Activated CD4-positive, alpha-beta T cell treated with anti-CD3 and anti-CD28 coated beads for 24 hours (primary cell): ENCODE results near the gene AGO3.
"Not testable (repeated sequence)": the region's sequence is repeated elsewhere in the genome, so short reads cannot be mapped to it uniquely, and the experiment has no call there.

ENCODE experiments used
- DNase-seq, 2 donors: peaks; one replicate each; pipeline ENCODE4 v3.0.0-alpha.2; 2020; ENCODE audit warnings: low read depth in 2 of 2

AGO3 gene

GRCh38 chr1:35925741-35926140 is 5.2 kb upstream of the AGO3 start:
- DNase-seq = no peak

- DNase-seq = no peak
These were observed 3.4 kb upstream of the AGO3 start for GRCh38 chr1:35927472-35927871.

- no peak for DNase-seq
These were observed 944 bp upstream of the AGO3 start for GRCh38 chr1:35929730-35930592.

GRCh38 chr1:35931446-35932157 is 697 bp downstream of the AGO3 start:
- no peak for DNase-seq

- DNase-seq = no peak
These were observed 1.3 kb downstream of the AGO3 start for GRCh38 chr1:35932158-35932636.

GRCh38 chr1:35932941-35933340 is 2.0 kb downstream of the AGO3 start:
- DNase-seq = no peak

- no peak for DNase-seq
These were observed 4.8 kb downstream of the AGO3 start for GRCh38 chr1:35935442-35936388.

- no peak for DNase-seq
These were observed 5.9 kb downstream of the AGO3 start for GRCh38 chr1:35936838-35937237.

GRCh38 chr1:35939484-35939883 is 8.6 kb downstream of the AGO3 start:
- no peak for DNase-seq

GRCh38 chr1:35945327-35945726 is 14.4 kb downstream of the AGO3 start:
- DNase-seq = no peak

- no peak for DNase-seq
These were observed 16.6 kb downstream of the AGO3 start for GRCh38 chr1:35947547-35947946.

- no peak for DNase-seq
These were observed 27.7 kb downstream of the AGO3 start for GRCh38 chr1:35958558-35958957.

- no peak for DNase-seq
These were observed 28.4 kb downstream of the AGO3 start for GRCh38 chr1:35959304-35959703.

- no peak for DNase-seq
These were observed 32.0 kb downstream of the AGO3 start for GRCh38 chr1:35962952-35963351.

GRCh38 chr1:35964277-35964676 is 33.4 kb downstream of the AGO3 start:
- DNase-seq = not testable (repeated sequence)

GRCh38 chr1:35968396-35968795 is 37.5 kb downstream of the AGO3 start:
- DNase-seq = no peak

- DNase-seq = no peak
These were observed 40.7 kb downstream of the AGO3 start for GRCh38 chr1:35971601-35972000.

- not testable (repeated sequence) for DNase-seq
These were observed 41.7 kb downstream of the AGO3 start for GRCh38 chr1:35972631-35973030.

- no peak for DNase-seq
These were observed 49.2 kb downstream of the AGO3 start for GRCh38 chr1:35980090-35980489.

GRCh38 chr1:35988237-35988636 is 57.3 kb downstream of the AGO3 start:
- DNase-seq = no peak

- DNase-seq = no peak
These were observed 76.1 kb downstream of the AGO3 start for GRCh38 chr1:36006941-36007500.

GRCh38 chr1:36007741-36008140 is 76.8 kb downstream of the AGO3 start:
- no peak for DNase-seq
